Neural progenitor cell (in vitro differentiated cells): ENCODE data around the gene KCNK7.

Experiments used
- EZH2 ChIP-seq: fragments of 200-600 bp; sonication (generic); IDR thresholded peaks from 2 replicates; pipeline ENCODE4 v1.6.1; 2017; ENCODE audit warnings: antibody characterized with exemption, mild to moderate bottlenecking, moderate library complexity
- EZH2phosphoT487 ChIP-seq: fragments of 200-600 bp; sonication (generic); IDR thresholded peaks from 2 replicates; pipeline ENCODE4 v1.6.1; 2017; ENCODE audit warnings: antibody characterized with exemption
- TF ChIP-seq, protein P1 (sequence below): fragments of 200-600 bp; sonication (generic); IDR thresholded peaks from 2 replicates; pipeline ENCODE4 v1.5.1; 2017; ENCODE audit warnings: antibody characterized with exemption, mild to moderate bottlenecking

DNA sequence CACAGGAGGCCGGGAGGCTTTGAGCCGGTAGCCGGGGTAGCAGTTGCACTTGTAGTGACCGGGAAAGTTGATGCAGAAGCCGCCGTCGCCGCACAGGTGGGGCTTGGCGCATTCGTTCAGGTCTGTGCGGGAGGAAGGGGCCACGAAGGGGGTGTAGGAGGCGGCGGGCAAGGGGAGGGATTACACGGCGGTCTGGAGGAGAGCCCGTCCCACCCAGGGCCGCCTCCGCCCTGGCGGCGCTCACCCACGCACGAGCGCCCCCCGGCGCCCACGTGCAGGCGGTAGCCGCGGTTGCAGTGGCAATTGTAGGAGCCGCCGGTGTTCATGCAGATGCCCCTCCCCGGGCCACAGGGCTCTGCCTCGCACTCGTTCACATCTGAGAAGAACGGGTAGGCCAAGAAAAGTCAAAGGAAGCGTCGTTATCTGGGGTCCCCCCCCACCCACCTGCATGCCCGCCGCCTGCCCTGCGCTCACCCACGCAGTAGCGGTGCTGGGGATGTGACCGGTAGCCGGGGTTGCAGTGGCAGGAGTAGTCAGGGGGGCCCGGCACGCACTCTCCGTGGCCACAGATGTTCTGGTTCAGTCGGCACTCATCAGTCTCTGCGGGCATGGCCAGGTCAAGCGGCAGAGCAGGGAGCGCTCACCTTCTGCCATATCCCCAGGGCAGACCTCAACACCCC is 48.0 kb downstream of the KCNK7 start:
- TF ChIP-seq, protein P1, sequence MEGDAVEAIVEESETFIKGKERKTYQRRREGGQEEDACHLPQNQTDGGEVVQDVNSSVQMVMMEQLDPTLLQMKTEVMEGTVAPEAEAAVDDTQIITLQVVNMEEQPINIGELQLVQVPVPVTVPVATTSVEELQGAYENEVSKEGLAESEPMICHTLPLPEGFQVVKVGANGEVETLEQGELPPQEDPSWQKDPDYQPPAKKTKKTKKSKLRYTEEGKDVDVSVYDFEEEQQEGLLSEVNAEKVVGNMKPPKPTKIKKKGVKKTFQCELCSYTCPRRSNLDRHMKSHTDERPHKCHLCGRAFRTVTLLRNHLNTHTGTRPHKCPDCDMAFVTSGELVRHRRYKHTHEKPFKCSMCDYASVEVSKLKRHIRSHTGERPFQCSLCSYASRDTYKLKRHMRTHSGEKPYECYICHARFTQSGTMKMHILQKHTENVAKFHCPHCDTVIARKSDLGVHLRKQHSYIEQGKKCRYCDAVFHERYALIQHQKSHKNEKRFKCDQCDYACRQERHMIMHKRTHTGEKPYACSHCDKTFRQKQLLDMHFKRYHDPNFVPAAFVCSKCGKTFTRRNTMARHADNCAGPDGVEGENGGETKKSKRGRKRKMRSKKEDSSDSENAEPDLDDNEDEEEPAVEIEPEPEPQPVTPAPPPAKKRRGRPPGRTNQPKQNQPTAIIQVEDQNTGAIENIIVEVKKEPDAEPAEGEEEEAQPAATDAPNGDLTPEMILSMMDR: peak; percentile 45
- TF ChIP-seq EZH2: peak; percentile 67
- TF ChIP-seq EZH2phosphoT487: peak; percentile 36
